Breast epithelium (tissue), 3 donors: Measurements from ENCODE around the gene RGR.

Experiments
- CTCF ChIP-seq, 3 donors: fragments of 450-650 bp; IDR thresholded peaks; one replicate each; pipeline ENCODE4 v1.5.1; 2016 to 2017; ENCODE audit warnings: antibody characterized with exemption in 3 of 3, mild to moderate bottlenecking in 3 of 3, moderate library complexity in 3 of 3
- POLR2A ChIP-seq: fragments of 450-650 bp; IDR thresholded peaks from one replicate; pipeline ENCODE4 v1.6.1; 2016; ENCODE audit warnings: antibody characterized with exemption, mild to moderate bottlenecking, moderate library complexity

DNA sequence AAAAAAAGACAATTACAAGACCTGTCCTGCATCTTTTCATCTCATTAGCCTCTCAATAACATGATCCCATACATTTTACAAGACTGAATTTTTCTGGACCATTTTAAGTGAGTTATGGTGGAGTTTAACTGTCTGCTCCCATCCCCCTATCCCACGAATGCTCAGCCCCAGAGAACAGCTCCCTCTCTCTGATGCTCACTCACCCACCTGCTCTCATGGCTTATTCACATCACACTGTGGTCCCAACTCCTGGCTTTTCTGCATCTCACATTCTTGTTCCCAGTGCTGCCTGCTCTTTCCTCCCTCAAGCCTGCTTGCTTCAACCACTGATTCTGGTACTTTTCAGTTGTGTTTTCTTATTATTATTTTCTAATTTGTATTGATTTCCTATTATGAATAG is 63.2 kb downstream of the RGR start:
- TF ChIP-seq POLR2A: no peak
- no peak for TF ChIP-seq CTCF (IDR thresholded peaks at IDR 0.05)
